Measurements from ENCODE around the gene RPN2. TPM values are rescaled to one million over a fixed set of nuclear protein-coding genes. Genes with fewer than 3 reads are reported as not detected.

RPN2 gene
- total and polyA plus RNA-seq, 10 of the 15 experiments (the other 5 are each of a cell fraction or from before 2014, with no cell fraction given) = 148 to 365 (median 228) TPM

DNA sequence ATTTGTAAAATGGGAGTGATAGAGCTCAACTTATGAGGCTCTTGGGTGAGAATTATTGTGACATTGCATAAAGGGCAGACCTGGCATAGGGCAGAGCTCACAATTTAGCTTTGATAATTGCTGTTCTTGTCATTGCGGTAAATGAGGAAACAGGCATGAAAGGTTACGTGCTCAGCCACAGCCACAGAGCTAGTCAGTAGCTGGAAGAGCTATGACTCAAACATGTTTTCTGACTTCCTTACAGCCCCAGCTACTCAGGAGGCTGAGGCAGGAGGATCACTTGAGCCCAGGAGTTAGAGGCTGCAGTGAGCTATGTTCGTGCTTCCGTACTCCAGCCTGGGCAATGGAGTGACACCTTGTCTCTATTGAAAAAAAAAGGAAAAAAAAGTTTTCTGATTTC is 86.0 kb downstream of the RPN2 start (continued):
- no peak for TF ChIP-seq USF1 (IDR thresholded peaks at IDR 0.05; ENCODE audit: borderline replicate concordance, extremely low read length, insufficient read depth, low read depth, low read length)
- peak; percentile 38 for TF ChIP-seq SKIL (IDR thresholded peaks at IDR 0.05; ENCODE audit: low read depth, poor library complexity, severe bottlenecking)
- TF ChIP-seq, protein P1, sequence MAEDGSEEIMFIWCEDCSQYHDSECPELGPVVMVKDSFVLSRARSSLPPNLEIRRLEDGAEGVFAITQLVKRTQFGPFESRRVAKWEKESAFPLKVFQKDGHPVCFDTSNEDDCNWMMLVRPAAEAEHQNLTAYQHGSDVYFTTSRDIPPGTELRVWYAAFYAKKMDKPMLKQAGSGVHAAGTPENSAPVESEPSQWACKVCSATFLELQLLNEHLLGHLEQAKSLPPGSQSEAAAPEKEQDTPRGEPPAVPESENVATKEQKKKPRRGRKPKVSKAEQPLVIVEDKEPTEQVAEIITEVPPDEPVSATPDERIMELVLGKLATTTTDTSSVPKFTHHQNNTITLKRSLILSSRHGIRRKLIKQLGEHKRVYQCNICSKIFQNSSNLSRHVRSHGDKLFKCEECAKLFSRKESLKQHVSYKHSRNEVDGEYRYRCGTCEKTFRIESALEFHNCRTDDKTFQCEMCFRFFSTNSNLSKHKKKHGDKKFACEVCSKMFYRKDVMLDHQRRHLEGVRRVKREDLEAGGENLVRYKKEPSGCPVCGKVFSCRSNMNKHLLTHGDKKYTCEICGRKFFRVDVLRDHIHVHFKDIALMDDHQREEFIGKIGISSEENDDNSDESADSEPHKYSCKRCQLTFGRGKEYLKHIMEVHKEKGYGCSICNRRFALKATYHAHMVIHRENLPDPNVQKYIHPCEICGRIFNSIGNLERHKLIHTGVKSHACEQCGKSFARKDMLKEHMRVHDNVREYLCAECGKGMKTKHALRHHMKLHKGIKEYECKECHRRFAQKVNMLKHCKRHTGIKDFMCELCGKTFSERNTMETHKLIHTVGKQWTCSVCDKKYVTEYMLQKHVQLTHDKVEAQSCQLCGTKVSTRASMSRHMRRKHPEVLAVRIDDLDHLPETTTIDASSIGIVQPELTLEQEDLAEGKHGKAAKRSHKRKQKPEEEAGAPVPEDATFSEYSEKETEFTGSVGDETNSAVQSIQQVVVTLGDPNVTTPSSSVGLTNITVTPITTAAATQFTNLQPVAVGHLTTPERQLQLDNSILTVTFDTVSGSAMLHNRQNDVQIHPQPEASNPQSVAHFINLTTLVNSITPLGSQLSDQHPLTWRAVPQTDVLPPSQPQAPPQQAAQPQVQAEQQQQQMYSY (CRISPR knock-in tag; IDR thresholded peaks at IDR 0.05) = no peak
- TF ChIP-seq ETV6 (conservative IDR thresholded peaks at IDR 0.05 in 1 of 2, IDR thresholded peaks at IDR 0.05 in 1 of 2; ENCODE audit: borderline replicate concordance in 1 of 2, low read depth in 1 of 2) = peak in 1 of 2 experiments; percentile 83; a peak in 2 of 4 replicates
- TF ChIP-seq JUND (IDR thresholded peaks at IDR 0.05; ENCODE audit: low read depth, low read length) = no peak
- 0 out of 3 replicates have a peak, but pooled peaks have one; percentile 19 for TF ChIP-seq POU2F2 (IDR thresholded peaks at IDR 0.05; ENCODE audit: borderline replicate concordance, low read depth, low read length)
- no peak for TF ChIP-seq ZBTB33 (IDR thresholded peaks at IDR 0.05)
- no peak for TF ChIP-seq ESRRA (IDR thresholded peaks at IDR 0.05; ENCODE audit: low read length)
- TF ChIP-seq SP1 (IDR thresholded peaks at IDR 0.05; ENCODE audit: low read depth, low read length) = no peak
- peak in 1 of 2 experiments; percentile 27; a peak in 1 of 4 replicates for TF ChIP-seq BHLHE40 (IDR thresholded peaks at IDR 0.05; ENCODE audit: borderline replicate concordance in 1 of 2, low read depth in 2 of 2, low read length in 1 of 2)
- TF ChIP-seq TARDBP (IDR thresholded peaks at IDR 0.05; ENCODE audit: borderline replicate concordance) = no peak
- TF ChIP-seq BCL11A (IDR thresholded peaks at IDR 0.05; ENCODE audit: low read depth, low read length) = 0 out of 2 replicates have a peak, but pooled peaks have one; percentile 30
- TF ChIP-seq LARP7 (IDR thresholded peaks at IDR 0.05) = no peak
- TF ChIP-seq, protein P2, sequence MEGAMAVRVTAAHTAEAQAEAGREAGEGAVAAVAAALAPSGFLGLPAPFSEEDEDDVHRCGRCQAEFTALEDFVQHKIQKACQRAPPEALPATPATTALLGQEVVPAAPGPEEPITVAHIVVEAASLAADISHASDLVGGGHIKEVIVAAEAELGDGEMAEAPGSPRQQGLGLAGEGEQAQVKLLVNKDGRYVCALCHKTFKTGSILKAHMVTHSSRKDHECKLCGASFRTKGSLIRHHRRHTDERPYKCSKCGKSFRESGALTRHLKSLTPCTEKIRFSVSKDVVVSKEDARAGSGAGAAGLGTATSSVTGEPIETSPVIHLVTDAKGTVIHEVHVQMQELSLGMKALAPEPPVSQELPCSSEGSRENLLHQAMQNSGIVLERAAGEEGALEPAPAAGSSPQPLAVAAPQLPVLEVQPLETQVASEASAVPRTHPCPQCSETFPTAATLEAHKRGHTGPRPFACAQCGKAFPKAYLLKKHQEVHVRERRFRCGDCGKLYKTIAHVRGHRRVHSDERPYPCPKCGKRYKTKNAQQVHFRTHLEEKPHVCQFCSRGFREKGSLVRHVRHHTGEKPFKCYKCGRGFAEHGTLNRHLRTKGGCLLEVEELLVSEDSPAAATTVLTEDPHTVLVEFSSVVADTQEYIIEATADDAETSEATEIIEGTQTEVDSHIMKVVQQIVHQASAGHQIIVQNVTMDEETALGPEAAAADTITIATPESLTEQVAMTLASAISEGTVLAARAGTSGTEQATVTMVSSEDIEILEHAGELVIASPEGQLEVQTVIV (IDR thresholded peaks at IDR 0.05; ENCODE audit: borderline replicate concordance, partially characterized antibody) = no peak
- TF ChIP-seq, protein P3, sequence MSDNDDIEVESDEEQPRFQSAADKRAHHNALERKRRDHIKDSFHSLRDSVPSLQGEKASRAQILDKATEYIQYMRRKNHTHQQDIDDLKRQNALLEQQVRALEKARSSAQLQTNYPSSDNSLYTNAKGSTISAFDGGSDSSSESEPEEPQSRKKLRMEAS (IDR thresholded peaks at IDR 0.05; ENCODE audit: low read depth, low read length) = no peak
- peak; percentile 16 for TF ChIP-seq MEF2B (IDR thresholded peaks at IDR 0.05; ENCODE audit: partially characterized antibody, poor library complexity, severe bottlenecking)
- TF ChIP-seq ATF7 (IDR thresholded peaks at IDR 0.05; ENCODE audit: low read depth) = peak; percentile 53
- no peak for TF ChIP-seq NR2C2 (IDR thresholded peaks at IDR 0.05; ENCODE audit: borderline replicate concordance, control insufficient read depth, insufficient read length, low read depth)
